T follicular helper cell (primary cell): ENCODE measurements around the gene B4GALT7.
"Not testable (repeated sequence)": the region's sequence is repeated elsewhere in the genome, so short reads cannot be mapped to it uniquely, and the experiment has no call there.

ENCODE experiments used
- DNase-seq: peaks from one replicate; pipeline ENCODE4 v3.0.0-alpha.2; 2020; ENCODE audit warnings: low read depth

B4GALT7 gene

GRCh38 chr5:177609076-177610059 is 9.4 kb downstream of the B4GALT7 start:
- DNase-seq = no peak

DNA sequence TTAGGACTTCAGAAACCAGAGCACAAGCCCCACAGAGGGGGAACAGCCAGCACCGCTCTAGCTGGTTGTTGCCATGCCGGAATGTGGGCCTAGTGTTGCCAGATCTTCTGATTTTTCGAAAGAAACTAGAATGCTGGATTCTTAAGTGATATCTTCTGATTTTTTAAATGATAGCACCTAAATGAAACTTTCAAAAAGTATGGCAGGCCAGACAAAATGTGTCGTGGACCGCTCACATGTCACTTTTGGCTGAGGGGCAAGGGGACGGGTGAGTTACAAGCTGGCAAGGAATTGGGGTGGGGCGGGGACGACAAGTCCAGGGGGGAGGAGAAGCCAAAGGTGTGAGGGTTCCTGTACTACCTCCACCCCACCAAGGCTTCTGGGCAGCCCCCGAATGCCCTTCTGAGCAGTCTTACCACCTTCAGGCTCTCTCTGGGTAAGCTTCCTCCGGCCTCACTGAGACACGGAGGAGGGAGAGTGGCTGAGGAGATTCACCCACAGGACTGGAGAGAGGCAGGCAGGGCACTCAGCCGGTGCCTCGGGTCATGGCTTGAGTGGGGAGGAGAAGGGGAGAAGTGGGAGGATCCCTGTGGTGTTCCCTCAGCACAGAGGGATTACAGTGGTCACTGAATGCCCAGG is 10.3 kb downstream of the B4GALT7 start:
- no peak for DNase-seq

- DNase-seq = no peak
Measured at GRCh38 chr5:177610770-177611445, 11.0 kb downstream of the B4GALT7 start.

GRCh38 chr5:177611446-177612214 is 11.7 kb downstream of the B4GALT7 start:
- DNase-seq = no peak

DNA sequence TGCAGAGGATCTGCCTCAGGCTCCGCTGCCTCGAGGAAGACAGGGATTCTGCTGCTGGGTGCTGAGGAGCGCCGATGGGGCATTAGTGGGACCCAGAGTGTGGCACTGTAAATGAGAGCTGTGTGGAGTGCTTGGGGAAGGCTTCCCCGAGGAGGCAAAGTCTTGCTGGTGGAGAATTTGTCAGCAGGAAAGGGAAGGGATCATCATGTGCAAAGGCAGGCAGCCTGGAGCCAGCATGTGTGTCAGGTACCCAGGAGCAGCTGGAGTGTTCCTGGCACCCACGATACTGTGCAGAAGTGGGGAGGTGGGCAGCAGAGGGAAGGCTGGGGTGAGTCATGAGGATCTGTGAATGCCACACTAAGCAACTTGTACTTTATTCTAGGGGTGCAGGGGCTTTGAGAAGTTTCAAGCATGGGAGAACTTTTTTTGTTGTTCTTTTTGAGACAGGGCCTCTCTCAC is 12.3 kb downstream of the B4GALT7 start:
- no peak for DNase-seq

- DNase-seq = no peak
Measured at GRCh38 chr5:177620560-177620959, 20.6 kb downstream of the B4GALT7 start.

DNA sequence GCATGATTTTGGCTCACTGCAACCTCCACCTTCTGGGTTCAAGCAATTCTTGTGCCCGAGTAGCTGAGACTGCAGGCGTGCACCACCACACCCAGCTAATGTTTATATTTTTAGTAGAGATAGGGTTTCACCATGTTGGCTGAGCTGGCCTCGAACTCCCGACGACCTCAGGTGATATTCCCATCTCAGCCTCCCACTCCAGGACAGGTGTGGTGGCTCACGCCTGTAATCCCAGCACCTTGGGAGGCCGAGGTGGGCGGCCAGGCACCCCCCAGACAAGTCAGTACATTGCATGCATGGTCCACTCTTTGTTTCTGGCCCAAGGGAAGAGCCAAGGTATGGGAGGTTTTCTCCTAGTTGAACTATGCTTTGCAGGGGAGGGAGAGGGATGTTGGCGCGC is 24.2 kb downstream of the B4GALT7 start:
- not testable (repeated sequence) for DNase-seq

DNA sequence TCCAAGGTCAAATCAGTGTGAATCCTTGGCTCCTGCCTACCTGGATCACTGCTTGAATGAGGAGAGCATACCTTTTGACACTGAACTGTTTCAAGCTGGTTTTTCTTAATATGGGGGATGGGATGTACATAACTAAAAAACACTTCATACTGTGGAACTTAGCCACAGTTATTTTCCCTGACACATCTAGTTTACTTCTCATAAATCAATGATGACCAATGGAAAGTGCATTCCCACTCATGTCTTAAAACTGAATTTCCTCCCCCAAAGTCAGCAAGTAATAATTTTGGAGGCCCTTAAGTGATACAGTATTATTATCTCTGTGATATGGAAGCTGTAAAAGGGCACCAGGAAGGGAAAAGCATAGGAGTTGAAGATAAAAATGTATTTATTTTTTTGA is 30.3 kb downstream of the B4GALT7 start:
- DNase-seq = not testable (repeated sequence)

- DNase-seq = not testable (repeated sequence)
Measured at GRCh38 chr5:177634912-177635311, 35.0 kb downstream of the B4GALT7 start.

DNA sequence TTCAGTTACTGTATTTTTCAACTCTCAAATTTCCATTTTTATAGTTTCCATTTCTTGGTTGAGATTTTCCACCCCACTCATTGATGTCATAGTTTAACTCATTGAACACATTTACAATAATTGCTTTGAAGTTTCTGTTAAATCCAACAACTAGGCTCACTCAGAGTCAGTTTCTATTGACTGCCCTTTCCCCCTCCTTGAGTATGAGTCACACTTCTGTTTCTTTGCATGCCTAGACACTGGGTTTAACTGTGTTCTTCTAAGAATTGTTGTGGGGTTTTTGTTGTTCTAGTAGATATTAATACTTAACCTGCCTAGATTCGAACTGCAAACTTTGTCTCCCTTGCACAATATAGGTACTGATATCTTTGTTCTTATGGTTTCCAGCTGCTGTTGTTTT is 45.5 kb downstream of the B4GALT7 start:
- not testable (repeated sequence) for DNase-seq

DNA sequence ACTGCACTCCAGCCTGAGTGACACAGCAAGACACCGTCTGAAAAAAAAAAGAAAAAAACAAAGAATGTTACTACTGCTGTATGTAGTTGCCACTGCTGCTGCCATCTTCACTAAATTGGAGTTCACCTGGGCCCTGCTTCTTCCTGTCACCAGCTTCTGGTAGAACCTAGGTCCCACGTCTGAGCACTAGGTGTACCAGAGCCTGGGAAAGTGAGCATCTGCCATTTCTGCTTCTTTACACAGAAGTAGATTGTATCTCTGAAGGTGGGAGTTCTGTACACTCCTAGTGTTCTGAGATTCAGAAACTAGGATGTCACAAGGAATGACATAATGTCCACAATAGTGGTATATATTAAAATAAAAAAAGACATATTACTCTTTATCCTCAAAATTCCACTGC is 51.3 kb downstream of the B4GALT7 start:
- DNase-seq = not testable (repeated sequence)

- not testable (repeated sequence) for DNase-seq
Measured at GRCh38 chr5:177657846-177658245, 57.9 kb downstream of the B4GALT7 start.

DNA sequence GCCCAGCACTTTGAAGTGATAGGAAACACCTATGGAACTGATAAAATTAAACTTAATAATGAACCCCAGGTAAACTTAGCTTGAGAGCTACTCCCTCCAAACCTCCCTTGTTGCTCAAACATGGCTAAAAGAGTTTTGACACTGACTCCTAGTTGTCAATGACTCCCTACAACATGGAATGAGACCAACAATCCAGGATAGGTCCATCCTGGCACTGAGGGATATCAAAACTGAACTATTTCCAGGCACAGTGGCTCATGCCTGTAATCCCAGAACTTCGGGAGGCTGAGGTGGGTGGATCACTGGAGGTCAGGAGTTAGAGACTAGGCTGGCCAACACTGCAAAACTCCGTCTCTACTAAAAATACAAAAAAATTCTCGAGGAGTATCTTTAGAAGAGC is 58.6 kb downstream of the B4GALT7 start:
- not testable (repeated sequence) for DNase-seq
